Fibroblast of skin of scalp (primary cell): ENCODE data around the gene BMP8A.
A peak's percentile ranks its signal among the peaks of the same experiment; 100 is the strongest.
"Not testable (repeated sequence)": the region's sequence is repeated elsewhere in the genome, so short reads cannot be mapped to it uniquely, and the experiment has no call there.

Source experiments
- DNase-seq: peaks from one replicate; pipeline ENCODE4 v3.0.0-alpha.2; 2013

Gene BMP8A

DNA sequence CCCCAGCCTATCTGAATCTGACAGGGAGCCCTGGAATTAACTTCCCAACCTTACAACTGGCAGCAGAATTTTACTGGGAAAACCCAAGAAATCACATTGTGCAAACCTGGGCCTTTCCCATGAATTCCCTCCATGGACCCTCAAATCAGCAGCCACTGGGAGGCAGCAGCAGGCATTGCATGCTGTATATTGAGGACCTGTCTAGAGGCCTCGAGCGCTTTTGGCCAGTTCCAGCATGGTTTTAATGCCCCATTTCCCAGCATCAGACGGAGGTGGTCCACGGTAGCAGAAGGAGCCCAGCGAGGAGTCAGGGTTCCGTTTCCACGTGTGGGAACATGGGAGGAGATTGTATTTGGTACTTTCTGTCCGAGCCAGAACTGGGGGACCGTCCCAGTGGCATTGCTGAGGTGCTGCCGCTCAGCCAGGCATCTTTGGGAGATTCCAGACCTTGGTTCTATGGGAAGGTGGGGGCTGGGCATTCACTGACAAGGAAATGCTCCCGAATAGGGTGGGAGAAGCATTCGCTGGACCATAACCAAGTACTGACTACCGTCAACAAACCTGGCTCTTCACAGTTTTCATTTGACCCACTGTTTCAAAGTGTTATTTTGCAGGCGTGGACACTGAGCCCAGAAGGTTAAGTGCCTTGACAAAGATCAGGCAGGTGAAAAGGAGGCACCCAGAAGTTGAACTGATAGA lies 15.9 kb downstream of the BMP8A start:
- DNase-seq = no peak

DNA sequence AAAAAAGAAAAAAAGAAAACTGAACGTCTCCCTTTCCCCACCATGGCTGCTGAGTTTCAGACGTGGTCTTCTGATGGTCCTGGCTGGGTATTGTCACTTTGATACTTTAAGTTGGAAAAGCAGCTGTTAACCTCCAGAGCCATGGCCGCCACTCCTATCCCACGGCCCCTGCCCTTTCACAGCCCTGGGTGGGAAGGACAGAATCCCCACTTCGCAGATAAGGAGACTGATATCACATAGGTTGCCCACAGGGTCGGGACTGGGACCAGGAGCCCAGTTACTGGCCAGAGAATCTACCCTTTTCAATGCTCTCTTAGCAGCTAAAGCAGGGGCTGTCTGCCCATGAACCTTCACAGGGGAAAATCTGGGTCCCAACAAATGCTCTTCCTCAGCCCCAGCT lies 16.8 kb downstream of the BMP8A start:
- DNase-seq = no peak

DNA sequence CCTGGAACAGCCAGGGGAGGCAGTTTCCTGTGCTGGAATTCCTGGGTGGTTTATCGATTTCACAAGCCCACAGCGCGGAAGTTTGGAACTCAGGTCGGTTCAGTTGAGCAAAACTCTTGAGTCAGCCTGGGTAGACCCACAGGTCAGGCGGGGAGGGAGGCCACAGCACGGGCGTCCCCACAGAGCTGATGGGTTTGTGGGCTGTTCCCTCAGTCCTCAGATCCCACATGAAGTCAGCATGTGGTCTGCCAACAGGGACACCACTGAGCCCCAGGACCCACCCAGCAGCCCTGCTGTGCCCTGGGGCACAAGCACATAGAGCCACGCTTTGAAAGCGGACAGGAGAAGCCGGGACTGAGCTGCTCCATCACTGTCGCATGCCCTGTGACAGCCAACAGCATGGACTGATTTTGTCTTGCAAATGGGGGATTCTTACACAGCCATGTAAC lies 17.4 kb downstream of the BMP8A start:
- DNase-seq = no peak

DNA sequence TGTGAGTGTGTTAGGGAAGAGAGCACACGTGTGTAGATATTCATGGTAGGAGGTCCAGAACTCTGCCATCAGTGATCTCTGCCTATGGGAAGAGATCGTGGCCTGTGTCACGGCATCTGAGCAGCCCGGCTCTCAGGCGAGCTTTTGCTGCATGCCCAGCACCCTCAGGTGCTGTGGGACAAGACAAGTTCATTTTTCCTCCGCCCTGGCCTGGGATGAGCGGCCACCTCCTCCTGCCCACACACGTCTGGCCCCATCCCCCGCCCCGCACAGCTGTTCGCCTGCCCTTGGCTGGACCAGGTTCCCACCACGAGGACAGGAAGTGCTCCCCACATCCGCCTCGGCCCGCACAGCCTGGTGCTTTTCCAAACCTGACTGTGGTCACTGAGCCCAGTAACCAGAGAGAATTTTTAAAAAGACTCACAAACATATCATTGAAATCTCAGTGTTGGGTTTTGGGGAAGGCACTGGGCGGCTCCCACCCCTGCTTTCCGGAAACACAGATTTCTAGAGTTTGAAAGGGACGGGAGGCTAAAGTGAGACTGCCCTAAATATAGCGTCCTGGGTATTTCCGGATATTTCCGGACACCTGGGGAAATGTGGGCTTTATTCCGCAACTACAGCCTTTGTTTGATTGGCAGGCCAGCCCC lies 18.0 kb downstream of the BMP8A start:
- no peak for DNase-seq

DNA sequence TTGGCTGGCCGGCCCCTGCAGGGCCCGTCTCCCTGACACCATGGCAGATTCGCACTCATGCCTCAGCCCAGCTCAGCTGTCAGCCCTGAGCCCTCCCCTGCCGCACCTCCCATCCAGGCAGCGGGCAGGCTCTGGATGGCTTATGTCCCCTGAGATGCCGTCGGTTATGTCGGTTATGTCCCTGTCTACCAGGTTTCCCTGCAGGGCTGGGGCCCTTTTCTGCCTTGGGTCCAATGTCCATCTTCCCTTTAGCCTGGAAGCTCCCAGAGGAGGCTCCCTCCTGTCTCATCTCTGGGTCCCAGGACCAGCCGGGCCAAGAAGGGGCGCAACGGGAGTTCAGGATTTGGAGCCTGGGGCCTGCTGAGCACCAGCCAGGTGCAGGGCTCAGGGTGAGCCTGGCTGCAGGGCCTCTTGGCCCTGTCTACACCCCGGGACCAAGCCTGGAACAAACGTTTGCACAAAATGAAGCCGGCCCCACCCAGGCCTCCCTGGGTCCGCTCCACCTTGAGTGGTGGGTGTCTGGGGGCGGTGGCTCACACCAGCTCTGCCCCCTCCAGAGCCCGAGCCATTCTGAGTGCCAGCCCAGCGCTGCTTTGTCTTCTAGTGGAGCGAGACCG lies 19.2 kb downstream of the BMP8A start:
- not testable (repeated sequence) for DNase-seq

DNA sequence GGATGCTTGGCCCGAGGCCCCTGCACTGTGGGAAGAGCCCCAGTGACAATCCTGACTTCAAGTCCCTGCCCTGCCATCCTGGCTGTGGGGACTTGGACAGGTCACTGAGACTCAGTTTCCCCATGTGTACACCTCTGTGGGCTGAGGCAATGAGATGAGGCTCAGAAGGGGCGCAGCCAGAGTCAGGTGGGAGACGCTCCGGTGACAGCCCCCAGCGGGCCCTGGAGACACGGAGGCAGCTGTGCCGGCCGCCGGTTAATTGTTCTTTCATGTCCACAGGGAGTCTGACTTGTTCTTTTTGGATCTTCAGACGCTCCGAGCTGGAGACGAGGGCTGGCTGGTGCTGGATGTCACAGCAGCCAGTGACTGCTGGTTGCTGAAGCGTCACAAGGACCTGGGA lies 20.0 kb downstream of the BMP8A start:
- DNase-seq = not testable (repeated sequence)

DNA sequence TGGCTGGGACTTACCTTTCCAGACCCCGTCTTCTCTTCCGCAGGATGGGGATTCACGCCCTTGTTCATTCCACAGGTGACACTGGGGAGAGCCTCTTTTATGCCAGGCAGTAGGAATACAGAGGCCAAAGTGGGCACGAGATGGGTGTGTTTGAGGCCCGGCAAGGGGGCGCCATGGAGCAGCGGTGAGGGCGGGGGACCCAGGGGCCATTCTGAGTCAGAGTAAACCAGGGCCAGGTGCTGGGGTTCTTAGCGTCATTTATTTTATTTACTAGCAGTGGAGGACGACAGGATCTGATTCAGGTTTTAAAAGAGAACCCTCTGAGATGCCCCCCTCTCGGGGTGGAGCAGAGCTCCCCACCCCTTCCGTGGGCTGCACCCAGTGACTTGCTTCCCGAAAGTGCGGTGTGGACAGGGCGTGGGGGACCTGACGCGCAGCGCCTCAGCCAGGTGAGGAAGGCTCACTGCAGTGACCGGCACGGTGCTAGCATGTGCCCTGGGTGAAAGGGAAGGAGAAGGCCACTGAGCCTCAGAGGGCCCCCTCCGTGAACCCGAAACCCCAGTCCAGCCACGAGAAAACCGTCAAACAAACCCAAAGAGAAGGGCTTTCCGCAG lies 20.9 kb downstream of the BMP8A start:
- not testable (repeated sequence) for DNase-seq

DNA sequence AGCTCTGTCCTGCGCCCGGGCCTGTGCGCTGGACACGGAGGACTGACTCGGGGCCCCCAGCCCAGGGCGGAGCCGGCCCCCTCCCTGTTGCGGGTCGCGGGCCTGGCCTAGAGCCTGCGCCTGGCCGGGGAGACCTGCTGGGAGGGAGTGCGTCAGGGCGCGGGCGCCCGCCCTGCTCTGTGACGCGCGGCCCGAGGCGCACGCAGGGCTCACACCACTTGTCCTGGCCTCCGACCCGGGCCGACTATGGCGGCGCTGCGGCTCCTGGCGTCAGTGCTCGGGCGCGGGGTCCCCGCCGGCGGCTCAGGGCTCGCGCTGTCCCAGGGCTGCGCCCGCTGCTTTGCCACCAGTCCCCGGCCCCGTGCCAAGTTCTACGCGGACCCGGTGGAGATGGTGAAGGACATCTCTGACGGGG lies 23.3 kb downstream of the BMP8A start:
- DNase-seq = not testable (repeated sequence)

DNA sequence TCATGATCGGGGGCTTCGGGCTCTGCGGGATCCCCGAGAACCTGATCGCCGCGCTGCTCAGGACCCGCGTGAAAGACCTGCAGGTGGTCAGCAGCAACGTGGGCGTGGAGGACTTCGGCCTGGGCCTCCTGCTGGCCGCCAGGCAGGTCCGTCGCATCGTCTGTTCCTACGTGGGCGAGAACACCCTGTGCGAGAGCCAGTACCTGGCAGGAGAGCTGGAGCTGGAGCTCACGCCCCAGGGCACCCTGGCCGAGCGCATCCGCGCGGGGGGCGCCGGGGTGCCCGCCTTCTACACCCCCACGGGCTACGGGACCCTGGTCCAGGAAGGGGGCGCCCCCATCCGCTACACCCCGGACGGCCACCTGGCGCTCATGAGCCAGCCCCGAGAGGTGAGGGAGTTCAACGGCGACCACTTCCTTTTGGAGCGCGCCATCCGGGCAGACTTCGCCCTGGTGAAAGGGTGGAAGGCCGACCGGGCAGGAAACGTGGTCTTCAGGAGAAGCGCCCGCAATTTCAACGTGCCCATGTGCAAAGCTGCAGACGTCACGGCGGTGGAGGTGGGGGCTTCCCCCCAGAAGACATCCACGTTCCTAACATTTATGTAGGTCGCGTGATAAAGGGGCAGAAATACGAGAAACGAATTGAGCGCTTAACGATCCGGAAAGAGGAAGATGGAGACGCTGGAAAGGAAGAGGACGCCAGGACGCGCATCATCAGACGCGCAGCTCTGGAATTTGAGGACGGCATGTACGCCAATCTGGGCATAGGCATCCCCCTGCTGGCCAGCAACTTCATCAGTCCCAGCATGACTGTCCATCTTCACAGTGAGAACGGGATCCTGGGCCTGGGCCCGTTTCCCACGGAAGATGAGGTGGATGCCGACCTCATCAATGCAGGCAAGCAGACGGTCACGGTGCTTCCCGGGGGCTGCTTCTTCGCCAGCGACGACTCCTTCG lies 24.0 kb downstream of the BMP8A start:
- DNase-seq = peak; percentile 23

DNA sequence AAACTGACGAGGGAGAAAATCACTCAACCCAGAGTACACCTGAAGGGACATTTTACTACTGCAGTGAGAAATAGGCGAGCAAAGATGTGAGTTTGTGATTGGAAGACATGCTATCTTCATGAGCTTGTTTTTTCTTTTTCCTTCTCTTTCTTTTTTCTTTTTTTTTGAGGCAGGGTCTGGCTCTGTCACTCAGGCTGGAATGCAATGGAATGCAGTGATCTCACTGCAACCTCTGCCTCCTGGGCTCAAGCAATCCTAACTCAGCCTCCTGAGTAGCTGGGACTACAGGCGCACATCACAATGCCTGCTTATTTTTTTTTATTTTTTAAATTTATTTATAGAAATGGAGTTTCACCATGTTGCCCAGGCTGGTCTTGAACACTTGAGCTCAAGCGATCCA lies 25.4 kb downstream of the BMP8A start:
- peak; percentile 22 for DNase-seq

DNA sequence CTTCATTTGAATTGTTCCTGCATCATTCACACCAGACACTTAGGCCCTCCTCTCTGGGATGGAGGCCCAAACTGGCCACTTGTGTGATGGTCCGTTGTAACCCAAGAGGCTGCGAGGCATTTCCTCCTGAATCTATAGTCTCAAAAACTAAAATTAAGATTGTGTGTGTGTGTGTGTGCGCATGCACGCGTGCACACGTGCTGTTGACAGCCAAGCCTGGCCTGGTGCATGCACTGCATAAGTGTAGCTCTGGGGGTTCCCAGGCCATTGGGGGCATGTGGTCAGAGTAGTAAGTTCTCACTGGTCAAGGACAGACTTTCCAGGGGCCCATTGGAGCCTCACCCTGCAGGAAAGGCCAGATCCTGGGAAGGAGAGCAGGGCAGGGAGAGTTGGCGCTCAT lies 26.5 kb downstream of the BMP8A start:
- DNase-seq = not testable (repeated sequence)

DNA sequence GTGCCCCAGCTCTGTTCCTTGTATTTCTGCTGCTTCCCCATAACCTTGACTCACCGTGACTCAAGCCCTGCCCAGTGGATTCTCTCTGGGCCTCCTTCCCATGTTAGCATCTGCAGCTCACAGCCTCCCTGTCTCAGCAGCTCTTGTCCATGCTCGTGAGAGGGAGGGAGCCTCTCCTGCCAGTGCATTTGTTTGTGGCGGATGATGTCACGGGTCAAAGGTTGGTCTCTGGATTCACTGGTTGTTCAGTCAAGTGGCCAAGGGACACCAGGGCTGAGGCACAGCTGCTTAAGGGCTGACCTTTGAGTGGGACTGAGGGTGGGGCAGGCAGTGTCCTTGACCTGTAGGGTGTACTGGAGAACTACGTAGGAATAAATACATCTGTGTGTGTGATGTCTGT lies 27.9 kb downstream of the BMP8A start:
- not testable (repeated sequence) for DNase-seq

DNA sequence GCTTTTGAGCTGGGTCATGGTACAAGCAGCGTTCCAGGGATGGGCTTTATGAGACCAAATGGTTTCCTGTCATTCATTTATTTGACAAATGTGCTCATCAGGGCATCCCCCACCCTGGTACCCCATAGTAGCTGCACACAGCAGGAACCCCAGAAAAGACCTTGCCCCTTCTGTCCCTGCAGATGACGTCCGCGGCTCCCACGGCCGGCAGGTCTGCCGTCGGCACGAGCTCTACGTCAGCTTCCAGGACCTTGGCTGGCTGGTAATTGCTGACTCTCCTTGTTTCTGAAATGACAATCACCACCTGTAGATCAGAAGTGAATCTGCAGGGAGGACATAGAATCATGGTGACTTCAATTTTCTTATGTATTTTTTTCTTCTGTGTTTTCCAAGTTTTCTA lies 30.8 kb downstream of the BMP8A start:
- not testable (repeated sequence) for DNase-seq

DNA sequence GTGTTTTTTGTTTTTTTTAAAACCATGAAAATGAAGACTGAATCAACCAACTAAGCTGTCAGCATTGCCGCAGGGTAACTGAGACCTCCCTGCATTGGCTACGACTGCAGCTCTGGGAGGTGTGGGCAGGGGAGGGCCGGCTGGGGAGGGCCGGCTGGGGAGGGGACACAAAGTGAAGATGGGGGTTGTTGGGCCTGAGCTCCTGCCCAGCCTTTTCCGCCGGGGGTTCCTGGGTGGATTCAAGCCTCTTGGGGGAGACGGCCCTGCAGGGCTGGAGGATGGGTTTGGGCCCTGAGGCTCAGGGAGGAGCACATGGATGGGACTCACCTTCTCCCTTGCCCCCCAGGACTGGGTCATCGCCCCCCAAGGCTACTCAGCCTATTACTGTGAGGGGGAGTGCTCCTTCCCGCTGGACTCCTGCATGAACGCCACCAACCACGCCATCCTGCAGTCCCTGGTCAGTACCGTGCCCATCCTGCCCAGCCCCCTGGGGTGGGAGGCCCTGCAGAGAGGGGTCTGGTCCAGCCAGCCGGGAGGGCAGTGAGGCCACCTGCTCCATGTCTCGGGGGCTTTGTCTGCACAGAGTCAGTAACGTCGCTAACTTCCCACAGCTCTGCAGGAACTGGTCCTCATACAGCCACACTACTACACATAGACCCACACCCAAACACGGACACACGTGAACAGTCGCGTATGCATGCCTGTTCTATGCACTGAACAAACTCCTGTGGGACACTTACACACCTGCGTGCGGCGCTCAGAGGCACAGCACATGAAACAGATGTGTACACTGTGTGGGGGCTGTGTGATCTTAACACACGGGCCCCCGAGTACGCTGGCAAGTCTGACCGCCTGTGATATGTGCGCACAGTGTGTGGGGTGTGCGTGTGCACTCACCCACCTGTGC lies 31.5 kb downstream of the BMP8A start:
- no peak for DNase-seq

DNA sequence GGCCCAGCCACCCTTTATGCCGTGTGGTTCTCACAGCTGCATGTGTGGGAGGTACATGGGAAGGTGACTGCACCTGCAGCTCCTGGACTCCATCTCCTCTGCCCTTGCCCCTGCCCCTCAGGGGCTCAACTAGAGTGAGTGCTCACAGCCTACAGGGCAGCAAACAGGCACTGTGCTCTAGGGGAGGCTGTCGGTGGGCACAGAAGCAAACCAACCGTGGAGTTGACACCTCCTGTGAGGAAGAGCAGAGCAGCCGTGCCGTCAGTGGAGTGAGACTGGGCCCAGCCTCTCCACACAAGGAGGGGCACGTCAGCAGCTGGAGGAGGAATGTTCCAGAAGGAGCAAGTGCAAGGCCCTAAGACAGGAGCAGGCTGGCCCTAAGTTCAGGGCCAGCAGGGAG lies 32.7 kb downstream of the BMP8A start:
- DNase-seq = no peak

DNA sequence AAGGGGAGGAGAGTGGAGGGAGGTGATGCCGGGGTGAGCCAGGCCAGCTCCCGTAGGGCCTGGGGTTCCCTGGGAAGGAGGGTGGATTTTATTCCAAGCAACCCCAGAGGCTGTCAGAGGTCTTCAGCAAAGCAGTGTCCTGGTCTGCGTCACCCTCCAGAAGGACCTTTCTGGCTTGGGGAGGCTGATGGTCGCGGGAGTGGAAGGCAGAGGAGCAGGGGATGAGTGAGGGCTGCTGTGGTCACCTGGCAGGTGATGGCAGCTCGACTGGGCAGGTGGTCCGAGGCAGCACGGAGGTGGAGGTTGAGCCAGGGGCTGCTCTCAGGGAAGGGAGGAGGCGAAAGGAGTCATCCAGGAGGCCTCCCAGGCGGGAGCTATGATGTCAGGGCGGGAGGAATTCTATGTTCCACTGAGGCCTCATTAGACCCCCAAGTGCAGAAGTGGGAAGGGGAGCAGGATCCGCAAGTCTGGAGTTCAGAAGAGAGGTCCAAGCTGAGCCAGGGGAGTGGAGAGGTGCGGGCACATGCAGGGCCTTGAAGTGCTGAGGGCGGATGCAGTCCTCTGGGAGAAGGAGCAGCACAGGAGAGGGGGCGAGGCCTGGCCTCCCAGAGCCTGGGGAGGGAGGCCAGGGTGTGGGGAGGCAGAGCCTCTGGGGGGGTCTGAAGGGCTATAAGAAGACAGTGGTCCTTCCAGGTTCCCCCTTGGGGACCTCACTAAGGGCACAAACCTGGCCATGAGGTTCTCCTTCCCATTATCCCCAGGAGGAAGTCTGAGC lies 33.3 kb downstream of the BMP8A start:
- no peak for DNase-seq

DNA sequence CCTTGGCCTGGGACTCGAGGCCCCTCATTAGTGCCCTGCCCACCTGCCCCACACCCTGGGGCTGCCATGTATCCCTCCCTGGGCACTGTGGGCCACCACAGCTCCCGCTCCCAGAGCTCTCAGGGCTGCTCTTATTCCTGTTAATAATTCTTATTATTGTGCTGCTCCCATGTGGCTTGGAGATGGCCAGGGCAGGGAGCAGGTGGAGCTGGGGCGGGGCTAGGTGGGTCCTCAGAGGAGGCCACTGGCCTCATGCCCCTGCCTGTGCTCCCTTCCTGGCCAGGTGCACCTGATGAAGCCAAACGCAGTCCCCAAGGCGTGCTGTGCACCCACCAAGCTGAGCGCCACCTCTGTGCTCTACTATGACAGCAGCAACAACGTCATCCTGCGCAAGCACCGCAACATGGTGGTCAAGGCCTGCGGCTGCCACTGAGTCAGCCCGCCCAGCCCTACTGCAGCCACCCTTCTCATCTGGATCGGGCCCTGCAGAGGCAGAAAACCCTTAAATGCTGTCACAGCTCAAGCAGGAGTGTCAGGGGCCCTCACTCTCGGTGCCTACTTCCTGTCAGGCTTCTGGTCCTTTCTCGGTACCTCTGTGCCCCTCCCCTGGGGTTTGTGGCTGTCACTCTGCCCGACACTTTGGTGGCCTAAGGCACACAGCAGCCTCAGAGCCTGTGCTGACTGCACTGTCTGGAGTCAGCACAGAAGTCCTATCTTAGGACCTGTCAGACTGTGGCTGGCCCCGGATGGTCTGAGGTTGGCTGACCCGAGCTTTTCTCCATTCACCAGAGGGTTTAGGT lies 34.1 kb downstream of the BMP8A start:
- no peak for DNase-seq

DNA sequence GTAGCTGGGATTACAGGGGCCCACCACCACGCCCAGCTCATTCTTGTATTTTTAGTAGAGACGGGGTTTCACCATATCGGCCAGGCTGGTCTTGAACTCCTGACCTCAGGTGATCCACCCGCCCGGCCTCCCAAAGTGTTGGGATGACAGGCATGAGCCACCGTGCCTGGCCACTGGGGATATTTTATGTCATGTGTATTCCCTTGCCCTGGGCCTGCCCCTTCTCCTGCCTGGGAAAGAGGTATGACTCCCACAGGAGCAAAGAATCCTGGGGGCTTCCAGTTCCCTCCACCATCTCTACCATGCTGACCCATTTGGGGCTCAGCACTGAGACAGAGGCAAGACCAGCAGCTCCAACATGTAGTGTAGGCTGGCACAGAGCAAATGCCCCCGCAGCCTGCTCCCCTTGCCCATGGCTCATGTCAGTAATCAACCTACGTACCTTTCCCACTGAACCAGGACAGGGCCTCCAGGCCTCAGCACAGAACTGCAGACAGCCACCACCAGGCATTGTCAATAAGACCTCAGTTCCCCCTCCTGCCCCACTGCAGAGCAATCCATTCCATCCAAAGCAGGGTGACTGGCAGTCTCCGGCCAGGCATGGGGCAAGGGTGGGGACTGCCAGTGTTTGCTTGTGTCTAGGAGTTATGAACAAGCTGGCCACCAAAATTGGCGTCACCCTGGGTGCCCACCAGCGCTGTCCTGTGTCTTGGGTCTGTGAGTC lies 35.2 kb downstream of the BMP8A start:
- no peak for DNase-seq

DNA sequence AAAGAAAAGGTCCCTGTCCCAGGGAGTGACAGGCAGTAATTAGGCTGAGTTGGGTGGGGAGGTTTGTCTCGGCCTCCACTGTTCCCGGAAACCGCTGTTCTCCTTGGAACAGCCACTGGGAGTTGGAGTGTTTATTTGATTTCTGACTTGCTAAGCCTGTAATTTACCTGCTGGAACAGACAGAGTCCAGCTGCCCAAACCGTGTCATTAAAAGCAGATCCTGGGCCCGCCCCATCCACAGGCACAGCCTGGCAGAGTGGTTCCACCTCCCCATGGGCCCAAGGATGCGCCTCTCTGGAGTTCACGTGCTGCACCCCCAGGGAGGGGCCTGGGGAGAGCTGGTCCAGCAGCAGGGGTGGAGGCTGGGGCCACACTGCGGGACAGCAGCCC lies 35.7 kb downstream of the BMP8A start:
- DNase-seq = not testable (repeated sequence)
